Keratinocyte (primary cell): Measurements from ENCODE around the gene ACP6. TPM values are rescaled to one million over a fixed set of nuclear protein-coding genes. Genes with fewer than 3 reads are reported as not detected.

Source experiments
- DNase-seq: peaks from one replicate; pipeline ENCODE4 v3.0.0-alpha.2; 2011; ENCODE audit warnings: low read depth, missing footprints, low spot score
- FAIRE-seq: peaks from 2 replicates; lab custom pipeline; 2011; peaks lifted over from hg19 to GRCh38; lab: Jason Lieb, UNC
- H2AFZ ChIP-seq: 2 replicates; pipeline ENCODE4 v1.6.0; 2012; ENCODE audit warnings: low read length, control low read depth, inconsistent platforms; ENCODE audit not compliant: control insufficient read depth
- H3K27ac ChIP-seq: 2 replicates; pipeline ENCODE4 v1.5.1; 2011; ENCODE audit warnings: low read length; ENCODE audit not compliant: control insufficient read depth, insufficient read depth
- H3K27me3 ChIP-seq: 3 replicates; pipeline ENCODE4 v1.6.0; 2011; ENCODE audit warnings: low read length; ENCODE audit not compliant: control insufficient read depth, insufficient read depth; ENCODE audit errors: extremely low read depth
- H3K36me3 ChIP-seq, 2 experiments: 2 replicates in 1 of 2; 3 replicates in 1 of 2; pipeline ENCODE4 v1.5.1; 2011; ENCODE audit warnings: low read length in 2 of 2, mild to moderate bottlenecking in 1 of 2; ENCODE audit not compliant: control insufficient read depth in 2 of 2, insufficient read depth in 2 of 2; ENCODE audit errors: extremely low read depth in 1 of 2
- H3K4me1 ChIP-seq: 3 replicates; pipeline ENCODE4 v1.5.1; 2011; ENCODE audit warnings: low read length; ENCODE audit not compliant: control insufficient read depth, insufficient read depth; ENCODE audit errors: extremely low read depth
- H3K4me2 ChIP-seq: 3 replicates; pipeline ENCODE4 v1.6.0; 2011; ENCODE audit warnings: low read depth, low read length; ENCODE audit not compliant: control insufficient read depth, insufficient read depth; ENCODE audit errors: extremely low read depth
- H3K4me3 ChIP-seq, 3 experiments: fragments of 200-600 bp in 1 of 3; sonication (generic) in 1 of 3; 2 replicates in 2 of 3; 3 replicates in 1 of 3; pipeline ENCODE4 v1.5.1; 2011 to 2016; ENCODE audit warnings: low read length in 3 of 3, mild to moderate bottlenecking in 3 of 3, control low read depth in 2 of 3, inconsistent platforms in 1 of 3, low read depth in 1 of 3, mixed read lengths in 1 of 3, mixed run types in 1 of 3, moderate library complexity in 1 of 3; ENCODE audit not compliant: control insufficient read depth in 2 of 3, insufficient read depth in 2 of 3; ENCODE audit errors: extremely low read depth in 1 of 3
- H3K79me2 ChIP-seq: 2 replicates; pipeline ENCODE4 v1.6.0; 2012; ENCODE audit warnings: low read length; ENCODE audit not compliant: control insufficient read depth, insufficient read depth
- H3K9ac ChIP-seq: 3 replicates; pipeline ENCODE4 v1.6.0; 2011; ENCODE audit warnings: low read length; ENCODE audit not compliant: control insufficient read depth, insufficient read depth; ENCODE audit errors: extremely low read depth
- H3K9me1 ChIP-seq: 3 replicates; pipeline ENCODE4 v1.6.0; 2011; ENCODE audit warnings: low read length; ENCODE audit not compliant: control insufficient read depth, insufficient read depth; ENCODE audit errors: extremely low read depth
- H3K9me3 ChIP-seq: 2 replicates; pipeline ENCODE4 v1.5.1; 2012; ENCODE audit warnings: low read depth, low read length; ENCODE audit not compliant: control insufficient read depth
- H4K20me1 ChIP-seq: 3 replicates; pipeline ENCODE4 v1.6.0; 2011; ENCODE audit warnings: low read length; ENCODE audit not compliant: control insufficient read depth, insufficient read depth; ENCODE audit errors: extremely low read depth
- EZH2 ChIP-seq: IDR thresholded peaks from one replicate; pipeline ENCODE4 v1.6.1; 2012; ENCODE audit warnings: inconsistent platforms, mild to moderate bottlenecking, low read length, moderate library complexity
- dilution Hi-C: fragments of 300-500 bp; cut with MboI; formaldehyde crosslinking; loops from one replicate; pipeline ENCODE4 v1.7.0; 2020; ENCODE audit warnings: low sequenced_read_pairs; ENCODE audit not compliant: extremely low pct_ligation_motif_present
- polyA plus RNA-seq, 5 experiments: library from polyadenylated mRNA; depleted of rRNA in 3 of 5; stranded (reverse) in 3 of 5; stranded (forward) in 1 of 5; unstranded in 1 of 5; fragments of >200 nt; gene quantifications; 1 replicate in 1 of 5; 2 replicates in 3 of 5; 3 replicates in 1 of 5; pipeline versions ENCODE4 v1.2.1 to v1.2.3, GENCODE V29; 2011 to 2012; ENCODE audit warnings: missing spikeins in 2 of 5, low read depth in 1 of 5, low replicate concordance in 1 of 5
- TF ChIP-seq, protein P1 (sequence below), 3 experiments: IDR thresholded peaks in 1 of 3; conservative IDR thresholded peaks in 1 of 3; optimal IDR thresholded peaks in 1 of 3; 2 replicates in 2 of 3; 3 replicates in 1 of 3; pipeline versions ENCODE3 to v1.5.1; 2011; ENCODE audit warnings: low read length in 3 of 3, mild to moderate bottlenecking in 3 of 3, moderate library complexity in 2 of 3, control low read depth in 1 of 3, inconsistent platforms in 1 of 3; ENCODE audit not compliant: insufficient read depth in 2 of 3; ENCODE audit errors: extremely low read depth in 1 of 3

ACP6 gene
- polyA plus RNA-seq, 1 donor (not counting 4 experiments of a cell fraction or from before 2014, with no cell fraction given): 7.4 TPM

- H3K4me3 ChIP-seq: no peak overlapping the region
- no peaks in the 10 kb centered on the region for H3K27me3 ChIP-seq
- FAIRE-seq: no peak
- no peaks in the 10 kb centered on the region for H3K9me3 ChIP-seq
- H3K27ac ChIP-seq: no peak overlapping the region
- TF ChIP-seq, protein P1, sequence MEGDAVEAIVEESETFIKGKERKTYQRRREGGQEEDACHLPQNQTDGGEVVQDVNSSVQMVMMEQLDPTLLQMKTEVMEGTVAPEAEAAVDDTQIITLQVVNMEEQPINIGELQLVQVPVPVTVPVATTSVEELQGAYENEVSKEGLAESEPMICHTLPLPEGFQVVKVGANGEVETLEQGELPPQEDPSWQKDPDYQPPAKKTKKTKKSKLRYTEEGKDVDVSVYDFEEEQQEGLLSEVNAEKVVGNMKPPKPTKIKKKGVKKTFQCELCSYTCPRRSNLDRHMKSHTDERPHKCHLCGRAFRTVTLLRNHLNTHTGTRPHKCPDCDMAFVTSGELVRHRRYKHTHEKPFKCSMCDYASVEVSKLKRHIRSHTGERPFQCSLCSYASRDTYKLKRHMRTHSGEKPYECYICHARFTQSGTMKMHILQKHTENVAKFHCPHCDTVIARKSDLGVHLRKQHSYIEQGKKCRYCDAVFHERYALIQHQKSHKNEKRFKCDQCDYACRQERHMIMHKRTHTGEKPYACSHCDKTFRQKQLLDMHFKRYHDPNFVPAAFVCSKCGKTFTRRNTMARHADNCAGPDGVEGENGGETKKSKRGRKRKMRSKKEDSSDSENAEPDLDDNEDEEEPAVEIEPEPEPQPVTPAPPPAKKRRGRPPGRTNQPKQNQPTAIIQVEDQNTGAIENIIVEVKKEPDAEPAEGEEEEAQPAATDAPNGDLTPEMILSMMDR (optimal IDR thresholded peaks at IDR 0.05 in 1 of 3, IDR thresholded peaks at IDR 0.05 in 1 of 3, conservative IDR thresholded peaks at IDR 0.05 in 1 of 3; ENCODE audit: extremely low read depth in 1 of 3, insufficient read depth in 2 of 3, low read length in 3 of 3): no peak
- no peak for TF ChIP-seq EZH2
- no peak overlapping the region for H2AFZ ChIP-seq
- H3K4me2 ChIP-seq: no peak overlapping the region
- DNase-seq: no peak
- H4K20me1 ChIP-seq: no peaks in the 10 kb centered on the region
- no peaks in the 10 kb centered on the region for H3K9me1 ChIP-seq
- H3K4me1 ChIP-seq: no peaks in the 10 kb centered on the region
- peaks cover 0 to 2% of the 10 kb centered on the region in 2 experiments for H3K36me3 ChIP-seq
- dilution Hi-C loops: no loop called here
- no peak overlapping the region for H3K9ac ChIP-seq
- no peaks in the 10 kb centered on the region for H3K79me2 ChIP-seq
Measured at GRCh38 chr1:147626739-147627138, 43.6 kb downstream of the ACP6 start.

GRCh38 chr1:147626291-147626690 lies 44.0 kb downstream of the ACP6 start:
- Histone ChIP-seq H3K4me2 (no peak overlapping the region), H3K36me3 (peaks cover 0 to 2% of the 10 kb centered on the region in 2 experiments), H3K9me1 (no peaks in the 10 kb centered on the region), H3K4me3 (no peak overlapping the region), H3K4me1 (no peaks in the 10 kb centered on the region), H3K27ac (no peak overlapping the region), H3K9ac (no peak overlapping the region), H3K79me2 (no peaks in the 10 kb centered on the region), H4K20me1 (no peaks in the 10 kb centered on the region), H3K27me3 (no peaks in the 10 kb centered on the region), H2AFZ (no peak overlapping the region), H3K9me3 (no peaks in the 10 kb centered on the region)
- no peak for DNase-seq
- no peak for FAIRE-seq
- no peak for TF ChIP-seq EZH2
- TF ChIP-seq, protein P1 (optimal IDR thresholded peaks at IDR 0.05 in 1 of 3, IDR thresholded peaks at IDR 0.05 in 1 of 3, conservative IDR thresholded peaks at IDR 0.05 in 1 of 3; ENCODE audit: extremely low read depth in 1 of 3, insufficient read depth in 2 of 3, low read length in 3 of 3): no peak
- dilution Hi-C loops: no loop called here
